SK-N-MC (cell line): ENCODE data around the gene FAIM2.

Experiments
- EZH2 ChIP-seq: fragments of 200-600 bp; sonication (generic); IDR thresholded peaks from one replicate; pipeline ENCODE4 v1.6.1; 2017; ENCODE audit warnings: antibody characterized with exemption
- POLR2AphosphoS5 ChIP-seq: IDR thresholded peaks from 2 replicates; pipeline ENCODE4 v1.6.1; 2012; ENCODE audit warnings: mild to moderate bottlenecking, low read depth, low read length, borderline replicate concordance

- TF ChIP-seq EZH2: no peak
- no peak for TF ChIP-seq POLR2AphosphoS5
Measured at GRCh38 chr12:49831717-49832116, 72.0 kb downstream of the FAIM2 start.
